HEK293 (cell line): Measurements from ENCODE around the gene TRIM9.

Source experiments
- FEZF1 ChIP-seq: fragments of 450-650 bp; formaldehyde crosslinking; IDR thresholded peaks from 2 replicates; pipeline ENCODE4 v1.5.1; 2016; ENCODE audit warnings: missing biosample characterization, missing genetic modification characterization
- KLF1 ChIP-seq: fragments of 450-650 bp; formaldehyde crosslinking; IDR thresholded peaks from 2 replicates; pipeline ENCODE4 v1.5.1; 2016; ENCODE audit warnings: missing biosample characterization, missing genetic modification characterization
- KLF10 ChIP-seq: fragments of 450-650 bp; IDR thresholded peaks from 2 replicates; pipeline ENCODE4 v1.5.1; 2018; ENCODE audit warnings: missing biosample characterization, mild to moderate bottlenecking, missing genetic modification characterization
- MYNN ChIP-seq: fragments of 450-650 bp; formaldehyde crosslinking; IDR thresholded peaks from 2 replicates; pipeline ENCODE4 v1.5.1; 2016; ENCODE audit warnings: missing biosample characterization, missing genetic modification characterization, borderline replicate concordance
- OVOL3 ChIP-seq: fragments of 450-650 bp; formaldehyde crosslinking; IDR thresholded peaks from 2 replicates; pipeline ENCODE4 v1.5.1; 2016; ENCODE audit warnings: missing biosample characterization, missing genetic modification characterization
- PRDM1 ChIP-seq: fragments of 450-650 bp; formaldehyde crosslinking; IDR thresholded peaks from 2 replicates; pipeline ENCODE4; 2016; ENCODE audit warnings: missing biosample characterization, missing genetic modification characterization
- REPIN1 ChIP-seq: fragments of 450-650 bp; formaldehyde crosslinking; IDR thresholded peaks from 2 replicates; pipeline ENCODE4 v1.5.1; 2017; ENCODE audit warnings: missing biosample characterization, missing genetic modification characterization, low read depth
- SETDB1 ChIP-seq: IDR thresholded peaks from one replicate; pipeline ENCODE4 v1.6.1; 2017; ENCODE audit warnings: mild to moderate bottlenecking, low read length, moderate library complexity, mixed read lengths; ENCODE audit not compliant: insufficient read length
- SP7 ChIP-seq: fragments of 450-650 bp; formaldehyde crosslinking; IDR thresholded peaks from 2 replicates; pipeline ENCODE4 v1.5.1; 2016; ENCODE audit warnings: missing biosample characterization, missing genetic modification characterization
- TRIM28 ChIP-seq: IDR thresholded peaks from 2 replicates; pipeline ENCODE4 v1.6.1; 2011; ENCODE audit warnings: low read length, control low read depth, borderline replicate concordance
- ZBTB11 ChIP-seq: fragments of 450-650 bp; formaldehyde crosslinking; conservative IDR thresholded peaks from 2 replicates; pipeline ENCODE4 v1.5.1; 2016; ENCODE audit warnings: low read depth, missing biosample characterization, missing genetic modification characterization
- ZEB2 ChIP-seq: fragments of 450-650 bp; formaldehyde crosslinking; IDR thresholded peaks from 2 replicates; pipeline ENCODE4 v1.5.1; 2016; ENCODE audit warnings: missing biosample characterization, missing genetic modification characterization
- ZIC2 ChIP-seq: fragments of 450-650 bp; formaldehyde crosslinking; IDR thresholded peaks from 2 replicates; pipeline ENCODE4 v1.5.1; 2016; ENCODE audit warnings: missing biosample characterization, missing genetic modification characterization
- ZNF10 ChIP-seq: fragments of 450-650 bp; formaldehyde crosslinking; IDR thresholded peaks from 2 replicates; pipeline ENCODE4 v1.5.1; 2017; ENCODE audit warnings: missing biosample characterization, missing genetic modification characterization
- ZNF26 ChIP-seq: fragments of 450-650 bp; formaldehyde crosslinking; IDR thresholded peaks from 2 replicates; pipeline ENCODE4 v1.5.1; 2016; ENCODE audit warnings: missing biosample characterization, missing genetic modification characterization
- ZNF335 ChIP-seq: fragments of 450-650 bp; formaldehyde crosslinking; conservative IDR thresholded peaks from 2 replicates; pipeline ENCODE4 v1.5.1; 2016; ENCODE audit warnings: missing biosample characterization, missing genetic modification characterization
- ZNF366 ChIP-seq: fragments of 450-650 bp; formaldehyde crosslinking; conservative IDR thresholded peaks from 2 replicates; pipeline ENCODE4 v1.5.1; 2016; ENCODE audit warnings: missing biosample characterization, missing genetic modification characterization
- ZNF398 ChIP-seq: fragments of 450-650 bp; formaldehyde crosslinking; IDR thresholded peaks from 2 replicates; pipeline ENCODE4 v1.5.1; 2017; ENCODE audit warnings: missing biosample characterization, missing genetic modification characterization
- ZNF514 ChIP-seq: fragments of 450-650 bp; formaldehyde crosslinking; IDR thresholded peaks from 2 replicates; pipeline ENCODE4 v1.5.1; 2016; ENCODE audit warnings: missing biosample characterization, missing genetic modification characterization
- ZNF558 ChIP-seq: fragments of 450-650 bp; formaldehyde crosslinking; IDR thresholded peaks from 2 replicates; pipeline ENCODE4 v1.5.1; 2016; ENCODE audit warnings: missing biosample characterization, missing genetic modification characterization
- ZNF600 ChIP-seq: fragments of 450-650 bp; formaldehyde crosslinking; IDR thresholded peaks from 2 replicates; pipeline ENCODE4 v1.5.1; 2016; ENCODE audit warnings: missing biosample characterization, missing genetic modification characterization
- ZNF629 ChIP-seq: fragments of 450-650 bp; formaldehyde crosslinking; IDR thresholded peaks from 2 replicates; pipeline ENCODE4 v1.5.1; 2017; ENCODE audit warnings: missing biosample characterization, missing genetic modification characterization
- ZSCAN16 ChIP-seq: fragments of 450-650 bp; formaldehyde crosslinking; IDR thresholded peaks from 2 replicates; pipeline ENCODE4 v1.5.1; 2016; ENCODE audit warnings: missing biosample characterization, missing genetic modification characterization
- TF ChIP-seq, protein P1 (sequence below): fragments of 450-650 bp; formaldehyde crosslinking; IDR thresholded peaks from 2 replicates; pipeline ENCODE4 v1.5.1; 2016; ENCODE audit warnings: missing biosample characterization, missing genetic modification characterization, low read depth
- TF ChIP-seq, protein P2 (sequence below): fragments of 450-650 bp; formaldehyde crosslinking; IDR thresholded peaks from 2 replicates; pipeline ENCODE4 v1.5.1; 2016; ENCODE audit warnings: missing biosample characterization, missing genetic modification characterization
- TF ChIP-seq, protein P3 (sequence below): fragments of 450-650 bp; formaldehyde crosslinking; IDR thresholded peaks from 2 replicates; pipeline ENCODE4 v1.5.1; 2016; ENCODE audit warnings: missing biosample characterization, missing genetic modification characterization, borderline replicate concordance

The TRIM9 gene

DNA sequence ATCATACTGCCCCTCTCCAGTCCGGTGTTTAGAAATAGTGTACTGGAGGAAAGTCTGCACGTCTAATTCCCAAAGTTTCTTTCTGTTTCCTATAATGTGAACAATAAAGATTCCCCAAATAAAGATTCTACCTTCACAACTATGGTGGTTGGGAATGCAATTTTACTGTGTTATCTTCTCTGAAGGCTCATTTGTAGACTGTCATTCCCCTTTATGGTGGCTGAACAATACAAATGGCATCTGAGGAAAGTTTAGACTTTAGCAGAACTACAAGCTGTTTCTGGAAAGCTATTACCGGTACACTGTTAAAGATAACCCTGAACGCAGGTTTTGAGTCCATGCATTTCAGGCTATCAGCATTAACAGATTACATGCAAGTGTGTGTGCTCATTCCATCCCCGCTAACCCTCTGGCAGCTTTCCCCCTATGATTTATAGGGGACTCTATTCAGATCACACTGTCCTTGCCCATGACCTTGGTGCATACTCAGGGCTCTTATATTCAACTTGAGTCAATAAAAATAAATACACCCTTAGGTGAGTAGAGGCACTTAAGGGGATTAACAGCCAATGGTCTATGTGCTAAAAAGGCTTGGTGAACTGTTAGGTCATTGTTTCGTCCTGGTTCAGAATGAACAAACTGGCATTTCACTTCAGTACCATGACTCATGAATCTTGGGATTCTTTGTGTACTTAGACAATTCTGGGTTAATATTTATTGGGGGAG lies 89.9 kb downstream of the TRIM9 start (continued):
- no peak for TF ChIP-seq ZNF398 (tag by site-specific recombination)
- peak; percentile 59; the same call in 1 of the 2 replicates for TF ChIP-seq ZSCAN16
- peak; percentile 76 for TF ChIP-seq MYNN
- 0 out of 2 replicates have a peak, but pooled peaks have one; percentile 49 for TF ChIP-seq ZNF600
- TF ChIP-seq FEZF1 (tag by site-specific recombination): peak; percentile 70
- no peak for TF ChIP-seq SETDB1
- TF ChIP-seq TRIM28: peak; percentile 75; the same call in 1 of the 2 replicates
- TF ChIP-seq ZNF335: peak; percentile 20; the same call in 1 of the 2 replicates
- TF ChIP-seq ZBTB11: no peak
- peak; percentile 77 for TF ChIP-seq ZNF629 (tag by site-specific recombination)
- TF ChIP-seq, protein P1, sequence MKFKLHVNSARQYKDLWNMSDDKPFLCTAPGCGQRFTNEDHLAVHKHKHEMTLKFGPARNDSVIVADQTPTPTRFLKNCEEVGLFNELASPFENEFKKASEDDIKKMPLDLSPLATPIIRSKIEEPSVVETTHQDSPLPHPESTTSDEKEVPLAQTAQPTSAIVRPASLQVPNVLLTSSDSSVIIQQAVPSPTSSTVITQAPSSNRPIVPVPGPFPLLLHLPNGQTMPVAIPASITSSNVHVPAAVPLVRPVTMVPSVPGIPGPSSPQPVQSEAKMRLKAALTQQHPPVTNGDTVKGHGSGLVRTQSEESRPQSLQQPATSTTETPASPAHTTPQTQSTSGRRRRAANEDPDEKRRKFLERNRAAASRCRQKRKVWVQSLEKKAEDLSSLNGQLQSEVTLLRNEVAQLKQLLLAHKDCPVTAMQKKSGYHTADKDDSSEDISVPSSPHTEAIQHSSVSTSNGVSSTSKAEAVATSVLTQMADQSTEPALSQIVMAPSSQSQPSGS: peak; percentile 52; the same call in 1 of the 2 replicates
- TF ChIP-seq, protein P2, sequence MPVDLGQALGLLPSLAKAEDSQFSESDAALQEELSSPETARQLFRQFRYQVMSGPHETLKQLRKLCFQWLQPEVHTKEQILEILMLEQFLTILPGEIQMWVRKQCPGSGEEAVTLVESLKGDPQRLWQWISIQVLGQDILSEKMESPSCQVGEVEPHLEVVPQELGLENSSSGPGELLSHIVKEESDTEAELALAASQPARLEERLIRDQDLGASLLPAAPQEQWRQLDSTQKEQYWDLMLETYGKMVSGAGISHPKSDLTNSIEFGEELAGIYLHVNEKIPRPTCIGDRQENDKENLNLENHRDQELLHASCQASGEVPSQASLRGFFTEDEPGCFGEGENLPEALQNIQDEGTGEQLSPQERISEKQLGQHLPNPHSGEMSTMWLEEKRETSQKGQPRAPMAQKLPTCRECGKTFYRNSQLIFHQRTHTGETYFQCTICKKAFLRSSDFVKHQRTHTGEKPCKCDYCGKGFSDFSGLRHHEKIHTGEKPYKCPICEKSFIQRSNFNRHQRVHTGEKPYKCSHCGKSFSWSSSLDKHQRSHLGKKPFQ (tag by site-specific recombination): peak; percentile 70
- TF ChIP-seq ZEB2 (tag by site-specific recombination): peak; percentile 61; the same call in 1 of the 2 replicates
- TF ChIP-seq KLF10 (tag by site-specific recombination): 0 out of 2 replicates have a peak, but pooled peaks have one; percentile 27
- TF ChIP-seq REPIN1 (tag by site-specific recombination): no peak
- TF ChIP-seq KLF1 (tag by site-specific recombination): no peak
- no peak for TF ChIP-seq ZNF26 (tag by site-specific recombination)
- TF ChIP-seq OVOL3 (tag by site-specific recombination): no peak
- TF ChIP-seq ZNF558 (tag by site-specific recombination): 0 out of 2 replicates have a peak, but pooled peaks have one; percentile 12
- TF ChIP-seq ZIC2: no peak
- TF ChIP-seq SP7 (tag by site-specific recombination): peak; percentile 97
- TF ChIP-seq ZNF514 (tag by site-specific recombination): no peak
- TF ChIP-seq ZNF10 (tag by site-specific recombination): no peak
- 0 out of 2 replicates have a peak, but pooled peaks have one; percentile 4 for TF ChIP-seq PRDM1 (tag by site-specific recombination)
- peak; percentile 56; the same call in 1 of the 2 replicates for TF ChIP-seq ZNF366 (tag by site-specific recombination)
- TF ChIP-seq, protein P3, sequence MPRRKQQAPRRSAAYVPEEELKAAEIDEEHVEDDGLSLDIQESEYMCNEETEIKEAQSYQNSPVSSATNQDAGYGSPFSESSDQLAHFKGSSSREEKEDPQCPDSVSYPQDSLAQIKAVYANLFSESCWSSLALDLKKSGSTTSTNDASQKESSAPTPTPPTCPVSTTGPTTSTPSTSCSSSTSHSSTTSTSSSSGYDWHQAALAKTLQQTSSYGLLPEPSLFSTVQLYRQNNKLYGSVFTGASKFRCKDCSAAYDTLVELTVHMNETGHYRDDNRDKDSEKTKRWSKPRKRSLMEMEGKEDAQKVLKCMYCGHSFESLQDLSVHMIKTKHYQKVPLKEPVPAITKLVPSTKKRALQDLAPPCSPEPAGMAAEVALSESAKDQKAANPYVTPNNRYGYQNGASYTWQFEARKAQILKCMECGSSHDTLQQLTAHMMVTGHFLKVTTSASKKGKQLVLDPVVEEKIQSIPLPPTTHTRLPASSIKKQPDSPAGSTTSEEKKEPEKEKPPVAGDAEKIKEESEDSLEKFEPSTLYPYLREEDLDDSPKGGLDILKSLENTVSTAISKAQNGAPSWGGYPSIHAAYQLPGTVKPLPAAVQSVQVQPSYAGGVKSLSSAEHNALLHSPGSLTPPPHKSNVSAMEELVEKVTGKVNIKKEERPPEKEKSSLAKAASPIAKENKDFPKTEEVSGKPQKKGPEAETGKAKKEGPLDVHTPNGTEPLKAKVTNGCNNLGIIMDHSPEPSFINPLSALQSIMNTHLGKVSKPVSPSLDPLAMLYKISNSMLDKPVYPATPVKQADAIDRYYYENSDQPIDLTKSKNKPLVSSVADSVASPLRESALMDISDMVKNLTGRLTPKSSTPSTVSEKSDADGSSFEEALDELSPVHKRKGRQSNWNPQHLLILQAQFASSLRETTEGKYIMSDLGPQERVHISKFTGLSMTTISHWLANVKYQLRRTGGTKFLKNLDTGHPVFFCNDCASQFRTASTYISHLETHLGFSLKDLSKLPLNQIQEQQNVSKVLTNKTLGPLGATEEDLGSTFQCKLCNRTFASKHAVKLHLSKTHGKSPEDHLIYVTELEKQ (tag by site-specific recombination): peak; percentile 26; the same call in 1 of the 2 replicates
